Hematopoietic multipotent progenitor cell treated with erythropoietin and hydrocortisone succinate and interleukin-3 and kit ligand, for 8 days (in vitro differentiated cells): Measurements from ENCODE around the gene PPY.
"Not testable (repeated sequence)": the region's sequence is repeated elsewhere in the genome, so short reads cannot be mapped to it uniquely, and the experiment has no call there.

Source experiments
- DNase-seq: peaks from one replicate; pipeline ENCODE4 v3.0.0-alpha.2; 2015

PPY gene

GRCh38 chr17:43928609-43929008 lies 13.7 kb downstream of the PPY start:
- DNase-seq = no peak

DNA sequence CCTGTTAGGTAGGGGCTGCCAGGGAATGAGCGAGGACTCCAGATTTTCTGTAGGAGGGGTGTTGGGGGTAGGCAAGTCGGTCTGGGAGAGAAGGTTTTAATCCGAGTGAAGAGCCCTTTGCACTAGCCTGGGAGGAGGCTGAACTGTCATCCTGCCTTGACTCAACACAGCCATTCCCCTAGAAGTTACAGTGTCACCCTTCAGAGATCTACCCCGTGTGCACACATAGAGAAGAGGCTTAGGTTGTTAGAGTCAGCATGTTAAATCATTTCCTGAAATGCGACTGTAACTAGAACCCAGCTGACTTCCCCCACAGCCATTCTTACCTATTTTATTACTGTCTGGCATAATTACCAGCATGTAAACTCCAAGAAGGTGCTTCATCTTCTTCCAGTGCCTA lies 14.3 kb downstream of the PPY start:
- DNase-seq = not testable (repeated sequence)

- DNase-seq = no peak
Measured at GRCh38 chr17:43927060-43927864, 15.0 kb downstream of the PPY start.

- DNase-seq = no peak
Measured at GRCh38 chr17:43924558-43924957, 17.7 kb downstream of the PPY start.

- DNase-seq = no peak
Measured at GRCh38 chr17:43920500-43921095, 21.7 kb downstream of the PPY start.

DNA sequence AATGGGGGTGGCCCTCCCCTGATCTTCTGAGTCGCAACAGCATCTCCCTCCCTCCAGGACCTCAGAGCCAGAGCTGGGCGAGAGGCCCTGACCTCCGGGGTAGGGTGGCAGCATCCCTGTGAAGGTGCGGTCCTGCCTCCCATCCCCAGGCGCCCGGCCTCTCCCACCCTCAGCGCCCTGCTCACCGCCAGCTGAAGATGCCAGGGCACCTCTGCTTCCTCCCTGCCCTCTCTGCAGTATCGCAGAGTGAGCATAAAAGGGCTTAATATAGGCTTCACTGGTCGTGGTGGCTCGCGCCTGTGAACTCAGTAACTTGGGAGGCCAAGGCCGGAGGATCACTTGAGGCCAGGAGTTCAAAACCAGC lies 24.3 kb downstream of the PPY start:
- no peak for DNase-seq

DNA sequence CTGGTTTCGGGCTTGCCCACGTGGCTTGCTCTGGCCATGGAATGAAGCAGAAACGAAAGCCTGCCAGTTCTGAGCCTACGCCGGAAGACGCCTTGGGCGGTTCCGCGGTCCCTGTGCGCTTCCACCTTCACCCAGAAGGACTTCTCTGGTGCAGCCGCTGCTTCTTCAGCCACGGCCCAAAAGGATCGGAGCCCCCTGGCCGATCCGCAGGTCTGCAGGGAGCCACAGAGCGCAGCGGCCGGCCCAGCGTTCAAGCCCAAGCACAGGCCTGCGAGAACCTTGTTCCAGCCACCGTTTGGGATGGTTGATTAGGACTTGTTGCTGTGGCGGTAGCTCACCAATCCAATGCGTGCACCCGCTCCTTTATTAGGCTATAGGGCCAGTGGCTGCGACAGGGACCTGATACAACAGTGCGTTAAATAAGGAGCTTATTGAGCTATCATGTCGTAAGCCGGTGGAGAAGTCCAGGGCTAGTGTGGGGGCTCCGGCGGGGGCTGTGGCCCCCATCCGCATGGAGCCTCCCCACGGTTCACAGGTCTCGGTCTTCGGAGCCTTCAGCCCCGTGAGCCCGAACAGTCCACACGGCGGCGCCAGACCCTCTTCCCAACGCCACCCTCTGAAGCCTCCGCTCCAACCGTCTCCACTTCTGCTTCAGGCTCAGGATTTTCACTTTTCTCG lies 24.8 kb downstream of the PPY start:
- no peak for DNase-seq

DNA sequence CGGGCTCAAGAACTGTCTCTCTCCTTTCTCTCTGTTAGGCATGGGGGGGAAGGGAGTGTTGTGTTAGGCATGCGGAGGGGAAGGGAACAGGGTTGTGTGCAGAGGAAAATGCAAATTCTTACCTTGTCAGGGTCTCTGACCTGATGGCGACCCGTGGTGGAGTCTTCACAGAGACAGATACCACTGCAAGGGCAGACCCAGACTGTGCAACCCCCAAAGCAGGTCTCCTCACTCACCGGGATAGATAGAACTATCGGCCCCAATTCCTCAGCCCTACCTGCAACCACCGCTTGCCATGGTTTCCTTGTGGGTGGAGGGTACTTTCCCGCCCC lies 25.3 kb downstream of the PPY start:
- no peak for DNase-seq

- DNase-seq = no peak
Measured at GRCh38 chr17:43916385-43916784, 25.9 kb downstream of the PPY start.

DNA sequence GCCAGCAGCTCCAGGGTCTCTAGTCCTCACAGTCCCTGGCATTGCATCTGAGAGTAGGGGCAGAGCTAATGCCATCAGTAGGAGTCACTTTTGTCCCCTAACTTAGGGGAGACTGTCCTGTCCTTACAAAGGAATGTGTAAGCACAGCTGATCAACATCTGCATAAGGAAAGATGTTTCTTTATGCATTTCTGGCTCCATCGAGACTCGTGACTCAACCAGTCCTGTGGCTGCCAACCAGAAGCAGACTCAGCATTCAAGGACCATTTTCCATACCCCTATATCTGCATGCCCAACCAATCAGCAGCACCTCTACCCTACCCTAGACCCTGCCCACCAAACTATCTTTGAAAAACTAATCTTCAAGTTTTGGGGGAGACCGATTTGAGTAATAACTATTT lies 26.7 kb downstream of the PPY start:
- DNase-seq = no peak

DNA sequence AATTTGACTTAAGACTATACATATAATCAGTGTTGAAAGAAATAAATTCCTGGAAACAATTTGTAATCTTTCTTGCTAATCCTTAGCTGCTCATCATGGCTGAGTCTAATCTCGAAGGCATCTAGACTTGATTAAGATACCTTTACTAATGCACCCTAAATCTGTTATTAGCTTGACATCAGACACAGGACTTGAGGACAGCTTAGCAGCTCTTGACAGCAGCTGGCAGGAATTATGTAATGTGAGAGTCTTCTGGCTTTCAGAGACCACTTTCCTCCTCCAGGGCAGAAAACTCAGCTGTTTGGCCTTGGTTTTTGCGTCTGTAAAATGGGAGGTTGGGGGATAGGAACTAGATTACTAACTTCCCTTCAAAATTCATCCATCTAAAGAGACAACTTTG lies 27.8 kb downstream of the PPY start:
- DNase-seq = no peak

DNA sequence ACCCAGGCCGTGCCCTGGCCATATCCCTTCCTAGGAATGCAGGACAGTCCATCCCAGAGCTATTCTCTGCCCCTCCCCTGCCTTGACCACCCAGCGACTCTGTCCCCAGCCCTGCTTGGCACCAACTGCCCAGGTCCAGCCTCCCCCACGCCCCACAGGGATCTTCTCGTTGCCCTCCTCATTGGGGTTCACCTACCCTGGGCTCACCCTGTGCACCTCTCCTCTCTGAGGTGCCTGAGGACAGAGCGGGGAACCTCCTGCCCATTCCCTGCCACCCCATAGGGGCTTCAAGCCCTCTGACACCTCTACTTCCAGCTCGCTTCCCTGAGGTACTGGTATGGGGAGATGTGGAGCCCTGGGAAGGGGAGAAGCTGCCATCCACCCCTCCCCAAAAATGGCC lies 28.7 kb downstream of the PPY start:
- no peak for DNase-seq

- DNase-seq = no peak
Measured at GRCh38 chr17:43912635-43913304, 29.5 kb downstream of the PPY start.

DNA sequence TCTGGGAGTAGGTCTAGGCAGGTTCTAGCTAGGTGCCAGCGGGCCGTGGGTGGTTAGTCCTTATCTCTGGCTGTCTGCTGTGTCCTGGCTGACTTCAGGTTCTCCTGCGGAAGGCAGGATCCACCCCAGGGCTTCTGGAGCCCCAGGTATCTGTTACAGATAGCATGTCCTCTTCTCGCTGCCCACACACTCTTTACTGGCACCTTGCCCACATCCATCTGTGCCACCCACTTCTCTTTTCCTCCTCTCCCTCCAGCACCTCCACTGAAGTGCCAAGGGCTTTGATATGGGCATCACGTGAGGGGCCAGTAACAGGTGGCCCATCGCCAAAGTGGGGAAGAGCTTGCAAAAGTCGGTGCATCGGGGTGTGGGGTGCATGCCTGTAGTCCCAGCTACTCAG lies 30.4 kb downstream of the PPY start:
- peak; percentile 44 for DNase-seq

DNA sequence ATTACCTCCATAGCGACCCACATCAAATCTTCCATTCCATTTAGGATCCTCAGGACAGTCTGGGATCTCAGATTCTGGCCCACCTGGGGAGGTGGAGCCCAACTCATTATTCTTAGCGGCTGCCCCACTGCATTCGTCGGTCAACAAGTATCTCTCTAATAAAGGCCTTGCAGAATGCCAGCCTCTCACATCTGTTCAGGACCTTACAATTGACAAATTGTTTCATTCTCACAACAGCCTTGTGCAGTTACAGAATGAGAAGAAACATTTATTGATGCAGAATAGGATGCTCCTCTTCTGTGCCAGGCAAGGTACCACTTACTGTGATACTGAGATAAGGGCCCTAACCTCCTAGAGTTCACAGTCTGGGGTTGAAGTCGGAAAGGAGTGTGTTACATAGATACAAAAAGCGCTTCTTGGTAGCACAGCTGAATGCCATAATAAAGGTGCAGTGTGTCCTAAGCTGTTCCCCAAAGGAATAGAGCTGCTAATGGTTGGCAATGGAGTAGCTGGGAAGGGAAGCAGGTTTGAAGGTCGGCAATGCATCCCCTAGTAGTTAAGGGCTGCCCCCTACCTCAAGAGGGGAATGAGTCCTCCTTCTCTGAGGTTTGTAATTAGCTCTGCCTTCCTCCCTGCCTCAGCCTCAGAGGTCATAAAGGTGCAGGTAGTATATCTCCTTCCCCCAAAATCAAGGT lies 32.6 kb downstream of the PPY start:
- DNase-seq = no peak

DNA sequence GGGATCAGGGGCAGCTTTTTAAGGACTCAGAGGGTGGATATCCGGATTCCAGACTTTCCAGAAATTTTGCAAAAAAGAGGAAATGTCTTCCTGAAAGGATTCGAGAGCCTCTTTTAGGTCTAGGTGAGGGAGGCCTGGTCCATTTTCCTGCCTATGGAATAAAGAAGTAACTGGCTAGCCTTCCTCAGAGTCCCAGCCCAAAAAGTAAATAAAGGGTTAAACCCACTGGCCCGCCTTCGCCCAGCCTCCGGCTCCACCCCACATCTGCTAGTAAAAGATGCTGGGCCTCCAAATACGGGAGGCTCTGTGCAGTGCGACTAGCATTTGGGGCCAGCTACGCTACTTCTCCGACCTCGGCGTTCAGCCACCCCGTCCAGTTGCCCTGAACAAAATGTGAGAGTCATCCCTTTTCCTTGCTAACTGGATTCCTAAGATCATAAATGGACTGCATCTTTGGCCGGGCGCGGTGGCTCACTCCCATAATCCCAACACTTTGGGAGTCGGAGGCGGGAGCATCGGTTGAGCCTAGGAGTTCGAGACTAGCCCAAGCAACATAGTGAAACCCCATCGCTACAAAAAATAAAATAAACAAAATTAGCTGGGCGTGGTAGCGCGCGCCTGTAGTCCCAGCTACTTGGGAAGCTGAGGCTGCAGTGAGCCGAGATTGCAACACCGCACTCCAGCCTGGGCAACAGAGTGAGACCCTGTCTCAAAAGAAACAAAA lies 34.1 kb downstream of the PPY start:
- peak; percentile 52 for DNase-seq

- peak; percentile 48 for DNase-seq
Measured at GRCh38 chr17:43907425-43907981, 34.8 kb downstream of the PPY start, which contains the start of gene MPP2. Gene MPP2 (minus strand): TSS chr17:43907536. CDS start chr17:43904460, 3,076 bp downstream.

GRCh38 chr17:43906951-43907424 lies 35.3 kb downstream of the PPY start:
- no peak for DNase-seq

DNA sequence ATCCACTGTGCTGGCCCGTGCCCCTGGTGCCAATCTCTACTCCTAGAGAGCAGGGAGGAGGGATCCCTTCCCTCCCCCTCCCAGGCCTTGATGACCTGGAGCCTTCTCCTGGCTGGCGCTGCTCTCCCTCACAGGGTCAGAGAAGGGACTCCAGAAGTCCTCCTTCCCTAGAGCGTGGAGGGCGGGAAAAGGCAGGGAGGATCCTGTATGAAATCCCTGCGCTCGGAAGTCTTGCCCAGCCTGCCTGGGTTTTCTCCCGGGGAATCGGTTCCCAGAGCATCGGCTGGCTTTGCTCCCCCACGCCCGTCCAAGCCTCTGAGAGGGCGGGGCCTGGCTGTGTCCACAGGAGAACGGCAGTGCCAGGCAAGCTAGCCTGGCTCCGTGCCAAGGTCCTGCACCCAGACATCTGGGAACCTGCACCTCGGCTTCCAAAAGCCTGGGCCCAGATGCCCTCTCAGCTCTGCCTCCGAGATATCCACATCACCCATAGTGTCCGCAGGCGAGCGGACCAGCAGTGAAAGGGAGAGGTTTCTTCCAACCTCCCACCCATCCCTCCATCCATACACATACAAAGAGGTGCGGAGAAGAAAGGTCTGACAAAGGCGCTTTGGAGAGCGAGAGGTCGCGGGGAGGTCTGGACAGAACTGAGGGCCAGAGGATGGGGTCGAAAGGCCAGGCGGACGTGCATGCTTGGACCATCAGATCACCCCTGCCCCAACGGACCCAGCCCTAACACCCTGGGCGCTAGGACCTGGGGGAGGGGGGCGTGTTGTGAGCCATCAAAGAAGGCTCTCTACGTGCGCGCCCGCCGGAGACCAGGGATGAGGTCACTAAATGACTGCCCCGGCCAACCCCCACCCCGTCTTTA lies 36.1 kb downstream of the PPY start:
- DNase-seq = no peak

DNA sequence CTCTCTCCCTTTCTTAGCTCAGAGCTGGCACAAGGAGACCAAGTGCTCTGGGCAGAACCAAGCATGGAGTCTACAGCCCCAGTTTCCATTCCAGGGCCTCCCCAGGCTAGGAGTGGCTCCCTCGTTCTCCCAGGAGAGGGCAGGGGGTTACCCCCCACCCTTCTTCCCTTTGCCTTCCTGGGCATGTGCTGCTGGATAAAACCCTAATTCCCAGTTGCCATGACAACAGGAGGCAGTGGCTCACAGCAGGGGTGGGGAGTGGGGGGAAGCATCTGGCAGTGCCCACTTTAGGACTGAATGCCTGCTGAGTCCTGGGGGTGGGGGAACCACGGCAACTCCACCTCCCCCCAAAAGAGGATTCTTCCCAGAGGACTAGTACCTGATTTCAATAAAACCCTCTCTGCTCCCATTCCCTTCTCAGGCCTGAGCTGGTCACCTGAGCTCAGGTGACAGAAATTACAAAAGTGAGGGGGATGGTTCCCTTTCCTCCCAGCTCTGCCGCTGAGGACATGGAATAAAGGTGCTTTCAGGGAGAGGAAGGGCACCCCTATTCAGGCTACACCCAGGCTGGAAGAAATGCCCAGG lies 36.8 kb downstream of the PPY start:
- DNase-seq = no peak
